Vagina (tissue), 2 donors: ENCODE measurements around the gene ABCA8. TPM values are rescaled to one million over a fixed set of nuclear protein-coding genes. Genes with fewer than 3 reads are reported as not detected.

Source experiments
- DNase-seq, 2 donors: peaks; one replicate each; pipeline ENCODE4 v3.0.0-alpha.2; 2017; ENCODE audit errors: extremely low spot score in 2 of 2
- H3K27ac ChIP-seq: fragments of 200-600 bp; sonication (generic); one replicate; pipeline ENCODE4 v1.5.1; 2019
- H3K27me3 ChIP-seq: fragments of 200-600 bp; sonication (generic); one replicate; pipeline ENCODE4 v1.5.1; 2019
- H3K36me3 ChIP-seq, 2 donors: fragments of 200-600 bp; sonication (generic); one replicate each; pipeline ENCODE4 v1.5.1; 2017 to 2019
- H3K4me1 ChIP-seq: fragments of 200-600 bp; sonication (generic); one replicate; pipeline ENCODE4 v1.5.1; 2019
- H3K4me3 ChIP-seq, 2 donors: fragments of 200-600 bp; sonication (generic); 1 replicate in 1 of 2; 2 replicates in 1 of 2; pipeline ENCODE4 v1.5.1; 2016 to 2019
- H3K9me3 ChIP-seq: fragments of 200-600 bp; sonication (generic); one replicate; pipeline ENCODE4 v1.5.1; 2019
- CTCF ChIP-seq, 3 experiments: fragments of 450-650 bp in 2 of 3; fragments of 200-600 bp in 1 of 3; sonication (generic) in 1 of 3; IDR thresholded peaks; one replicate each; pipeline ENCODE4 v1.5.1; 2017 to 2019; ENCODE audit warnings: antibody characterized with exemption in 3 of 3, mild to moderate bottlenecking in 2 of 3, moderate library complexity in 2 of 3
- POLR2A ChIP-seq, 2 donors: fragments of 450-650 bp; IDR thresholded peaks; one replicate each; pipeline ENCODE4 v1.6.1; 2017; ENCODE audit warnings: antibody characterized with exemption in 2 of 2, mild to moderate bottlenecking in 2 of 2, moderate library complexity in 2 of 2
- POLR2AphosphoS5 ChIP-seq, 2 donors: sonication (generic); formaldehyde crosslinking; IDR thresholded peaks; one replicate each; pipeline ENCODE4 v1.9.0; 2017; ENCODE audit warnings: antibody characterized with exemption in 2 of 2, mild to moderate bottlenecking in 2 of 2, low read depth in 1 of 2; ENCODE audit not compliant: insufficient read depth in 1 of 2
- intact Hi-C: fragments of 100-400 bp; cut with DNase I; formaldehyde crosslinking; loops from one replicate; pipeline ENCODE4 v1.15.1; 2023
- total RNA-seq: library from RNA; depleted of rRNA; stranded (reverse); fragments of >200 nt; gene quantifications from one replicate; pipeline ENCODE4 v1.2.3, GENCODE V29; 2016

The ABCA8 gene
- total RNA-seq, 1 donor from 2014 or later: 75.9 TPM

GRCh38 chr17:68821860-68822696 lies 133.1 kb downstream of the ABCA8 start:
- DNase-seq: no peak
- no peaks in the 10 kb centered on the region for H3K36me3 ChIP-seq
- H3K4me3 ChIP-seq: no peak overlapping the region
- H3K27ac ChIP-seq: no peak overlapping the region
- no peaks in the 10 kb centered on the region for H3K9me3 ChIP-seq
- H3K27me3 ChIP-seq: no peaks in the 10 kb centered on the region
- TF ChIP-seq POLR2AphosphoS5 (IDR thresholded peaks at IDR 0.05; ENCODE audit: insufficient read depth in 1 of 2, low read depth in 1 of 2): no peak
- intact Hi-C loops: no loop called here
- peaks cover 4% of the 10 kb centered on the region for H3K4me1 ChIP-seq

- Histone ChIP-seq H3K36me3 (no peaks in the 10 kb centered on the region), H3K27ac (no peak overlapping the region), H3K4me1 (peaks cover 4% of the 10 kb centered on the region), H3K9me3 (no peaks in the 10 kb centered on the region), H3K27me3 (no peaks in the 10 kb centered on the region), H3K4me3 (no peak overlapping the region)
- intact Hi-C loops: no loop called here
- DNase-seq: no peak
- TF ChIP-seq CTCF (IDR thresholded peaks at IDR 0.05) (no peak), POLR2AphosphoS5 (IDR thresholded peaks at IDR 0.05; ENCODE audit: insufficient read depth in 1 of 2, low read depth in 1 of 2) (no peak), POLR2A (IDR thresholded peaks at IDR 0.05) (no peak)
These were observed 134.2 kb downstream of the ABCA8 start for GRCh38 chr17:68820825-68821481.

- H3K4me1 ChIP-seq: peaks cover 4% of the 10 kb centered on the region
- intact Hi-C loops: no loop called here
- DNase-seq: no peak
- H3K27ac ChIP-seq: no peak overlapping the region
- H3K4me3 ChIP-seq: no peak overlapping the region
- H3K27me3 ChIP-seq: no peaks in the 10 kb centered on the region
- H3K9me3 ChIP-seq: no peaks in the 10 kb centered on the region
- TF ChIP-seq CTCF (IDR thresholded peaks at IDR 0.05) (no peak), POLR2AphosphoS5 (IDR thresholded peaks at IDR 0.05; ENCODE audit: insufficient read depth in 1 of 2, low read depth in 1 of 2) (no peak), POLR2A (IDR thresholded peaks at IDR 0.05) (no peak)
- no peaks in the 10 kb centered on the region for H3K36me3 ChIP-seq
These were observed 134.7 kb downstream of the ABCA8 start for GRCh38 chr17:68820476-68820824.

GRCh38 chr17:68819465-68819864 lies 135.7 kb downstream of the ABCA8 start:
- intact Hi-C loops: no loop called here
- no peaks in the 10 kb centered on the region for H3K9me3 ChIP-seq
- no peak for DNase-seq

More at GRCh38 chr17:68819465-68819864, 135.7 kb downstream of the ABCA8 start:
- no peak overlapping the region for H3K27ac ChIP-seq
- no peak overlapping the region for H3K4me3 ChIP-seq
- TF ChIP-seq POLR2A (IDR thresholded peaks at IDR 0.05): no peak
- TF ChIP-seq CTCF (IDR thresholded peaks at IDR 0.05): no peak
- no peak for TF ChIP-seq POLR2AphosphoS5 (IDR thresholded peaks at IDR 0.05; ENCODE audit: insufficient read depth in 1 of 2, low read depth in 1 of 2)
- H3K27me3 ChIP-seq: no peaks in the 10 kb centered on the region
- H3K4me1 ChIP-seq: peaks cover 4% of the 10 kb centered on the region
- H3K36me3 ChIP-seq: no peaks in the 10 kb centered on the region

Other genes with a start within 250 kb of the ABCA8 start
- 71.2 TPM for gene ABCA9, start 105.5 kb upstream of the ABCA8 start, total RNA-seq
- 73.2 TPM for gene ABCA6, start 186.5 kb upstream of the ABCA8 start, total RNA-seq